Thyroid gland (tissue), 4 donors: ENCODE measurements around the gene ATP6V1G2. TPM values are rescaled to one million over a fixed set of nuclear protein-coding genes. Genes with fewer than 3 reads are reported as not detected.

Experiments
- DNase-seq, 2 donors: peaks; one replicate each; pipeline ENCODE4 v3.0.0-alpha.2; 2019
- H3K27ac ChIP-seq, 3 donors: fragments of 200-600 bp; sonication (generic); 1 replicate in 2 of 3; 2 replicates in 1 of 3; pipeline ENCODE4 v1.5.1; 2016 to 2019; ENCODE audit warnings: mild to moderate bottlenecking in 1 of 3, moderate library complexity in 1 of 3
- H3K27me3 ChIP-seq: fragments of 200-600 bp; sonication (generic); one replicate; pipeline ENCODE4 v1.5.1; 2019
- H3K36me3 ChIP-seq, 2 donors: fragments of 200-600 bp; sonication (generic); one replicate each; pipeline ENCODE4 v1.5.1; 2016 to 2019
- H3K4me1 ChIP-seq, 2 donors: fragments of 200-600 bp; sonication (generic); one replicate each; pipeline ENCODE4 v1.5.1; 2017 to 2019
- H3K4me3 ChIP-seq, 3 donors: fragments of 200-600 bp; sonication (generic); replicated peaks in 1 of 3; 1 replicate in 2 of 3; 2 replicates in 1 of 3; pipeline ENCODE4 v1.5.1; 2016; ENCODE audit warnings: mild to moderate bottlenecking in 1 of 3
- H3K9me3 ChIP-seq: fragments of 200-600 bp; sonication (generic); one replicate; pipeline ENCODE4 v1.5.1; 2017
- POLR2A ChIP-seq, 2 donors: fragments of 450-650 bp; IDR thresholded peaks; one replicate each; pipeline ENCODE4 v1.6.1; 2017; ENCODE audit warnings: antibody characterized with exemption in 2 of 2, mild to moderate bottlenecking in 2 of 2, moderate library complexity in 1 of 2
- WGBS, 2 donors: methylation state at CpG; one replicate each; pipeline ENCODE4 v1.1.5; 2017; 5-methylcytosine and 5-hydroxymethylcytosine counted together
- intact Hi-C: fragments of 100-400 bp; cut with DNase I; formaldehyde crosslinking; loops from one replicate; pipeline ENCODE4 v1.15.1; 2023
- total RNA-seq, 4 donors: library from RNA; depleted of rRNA; stranded (reverse); fragments of >200 nt; gene quantifications; one replicate each; pipeline ENCODE4 v1.2.3, GENCODE V29; 2016
- TF ChIP-seq, protein P1 (sequence below), 6 experiments: fragments of 200-600 bp in 3 of 6; fragments of 450-650 bp in 3 of 6; sonication (generic) in 3 of 6; IDR thresholded peaks; one replicate each; pipeline ENCODE4 v1.5.1; 2016 to 2019; ENCODE audit warnings: antibody characterized with exemption in 6 of 6, mild to moderate bottlenecking in 2 of 6, inconsistent platforms in 1 of 6, moderate library complexity in 1 of 6

ATP6V1G2 gene
- total RNA-seq, 4 donors from 2014 or later = 1.2 to 3.9 (median 2.6) TPM

GRCh38 chr6:31559958-31560696 is 13.7 kb upstream of the ATP6V1G2 start:
- Histone ChIP-seq H3K27me3 (no peaks in the 10 kb centered on the region), H3K36me3 (peaks cover 16 to 29% of the 10 kb centered on the region in 2 donors), H3K27ac (peak overlapping the region in 2 of 3 donors; percentile 22 to 47), H3K4me3 (no peak overlapping the region), H3K4me1 (peaks cover 0 to 28% of the 10 kb centered on the region in 2 donors), H3K9me3 (no peaks in the 10 kb centered on the region)
- TF ChIP-seq POLR2A (IDR thresholded peaks at IDR 0.05) = no peak
- TF ChIP-seq, protein P1, sequence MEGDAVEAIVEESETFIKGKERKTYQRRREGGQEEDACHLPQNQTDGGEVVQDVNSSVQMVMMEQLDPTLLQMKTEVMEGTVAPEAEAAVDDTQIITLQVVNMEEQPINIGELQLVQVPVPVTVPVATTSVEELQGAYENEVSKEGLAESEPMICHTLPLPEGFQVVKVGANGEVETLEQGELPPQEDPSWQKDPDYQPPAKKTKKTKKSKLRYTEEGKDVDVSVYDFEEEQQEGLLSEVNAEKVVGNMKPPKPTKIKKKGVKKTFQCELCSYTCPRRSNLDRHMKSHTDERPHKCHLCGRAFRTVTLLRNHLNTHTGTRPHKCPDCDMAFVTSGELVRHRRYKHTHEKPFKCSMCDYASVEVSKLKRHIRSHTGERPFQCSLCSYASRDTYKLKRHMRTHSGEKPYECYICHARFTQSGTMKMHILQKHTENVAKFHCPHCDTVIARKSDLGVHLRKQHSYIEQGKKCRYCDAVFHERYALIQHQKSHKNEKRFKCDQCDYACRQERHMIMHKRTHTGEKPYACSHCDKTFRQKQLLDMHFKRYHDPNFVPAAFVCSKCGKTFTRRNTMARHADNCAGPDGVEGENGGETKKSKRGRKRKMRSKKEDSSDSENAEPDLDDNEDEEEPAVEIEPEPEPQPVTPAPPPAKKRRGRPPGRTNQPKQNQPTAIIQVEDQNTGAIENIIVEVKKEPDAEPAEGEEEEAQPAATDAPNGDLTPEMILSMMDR (IDR thresholded peaks at IDR 0.05) = no peak
- intact Hi-C loops = no loop called here
- DNase-seq = peak; percentile 35 to 38
- 61 to 73% methylated on average over 7 of the region's 7 CpGs for WGBS, 2 donors

DNA sequence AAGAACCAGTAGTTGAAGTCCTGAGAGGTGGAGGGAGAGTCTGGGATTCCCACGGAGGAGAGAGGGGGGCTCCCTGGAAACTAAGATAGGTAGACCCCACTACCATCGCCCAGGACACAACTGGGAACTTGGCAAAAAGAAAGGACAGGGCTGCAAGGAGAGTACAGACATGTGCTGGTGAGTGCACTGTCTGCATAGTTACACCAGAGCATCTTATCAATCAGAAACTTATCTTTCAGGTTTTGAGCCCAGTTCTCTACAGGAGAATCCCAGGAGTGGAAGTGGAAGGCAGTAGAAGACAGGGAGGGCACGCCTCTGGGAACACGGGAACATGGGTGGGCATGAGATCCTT is 13.2 kb upstream of the ATP6V1G2 start:
- DNase-seq = no peak
- intact Hi-C loops = no loop called here
- Histone ChIP-seq H3K9me3 (no peaks in the 10 kb centered on the region), H3K36me3 (peaks cover 16 to 32% of the 10 kb centered on the region in 2 donors), H3K4me1 (peaks cover 0 to 28% of the 10 kb centered on the region in 2 donors), H3K27me3 (no peaks in the 10 kb centered on the region), H3K27ac (peak overlapping the region in 2 of 3 donors; percentile 22 to 47), H3K4me3 (no peak overlapping the region)
- TF ChIP-seq POLR2A (IDR thresholded peaks at IDR 0.05) = no peak
- TF ChIP-seq, protein P1 (IDR thresholded peaks at IDR 0.05) = no peak
- WGBS, 2 donors = 72 to 77% methylated on average over 4 of the region's 4 CpGs

DNA sequence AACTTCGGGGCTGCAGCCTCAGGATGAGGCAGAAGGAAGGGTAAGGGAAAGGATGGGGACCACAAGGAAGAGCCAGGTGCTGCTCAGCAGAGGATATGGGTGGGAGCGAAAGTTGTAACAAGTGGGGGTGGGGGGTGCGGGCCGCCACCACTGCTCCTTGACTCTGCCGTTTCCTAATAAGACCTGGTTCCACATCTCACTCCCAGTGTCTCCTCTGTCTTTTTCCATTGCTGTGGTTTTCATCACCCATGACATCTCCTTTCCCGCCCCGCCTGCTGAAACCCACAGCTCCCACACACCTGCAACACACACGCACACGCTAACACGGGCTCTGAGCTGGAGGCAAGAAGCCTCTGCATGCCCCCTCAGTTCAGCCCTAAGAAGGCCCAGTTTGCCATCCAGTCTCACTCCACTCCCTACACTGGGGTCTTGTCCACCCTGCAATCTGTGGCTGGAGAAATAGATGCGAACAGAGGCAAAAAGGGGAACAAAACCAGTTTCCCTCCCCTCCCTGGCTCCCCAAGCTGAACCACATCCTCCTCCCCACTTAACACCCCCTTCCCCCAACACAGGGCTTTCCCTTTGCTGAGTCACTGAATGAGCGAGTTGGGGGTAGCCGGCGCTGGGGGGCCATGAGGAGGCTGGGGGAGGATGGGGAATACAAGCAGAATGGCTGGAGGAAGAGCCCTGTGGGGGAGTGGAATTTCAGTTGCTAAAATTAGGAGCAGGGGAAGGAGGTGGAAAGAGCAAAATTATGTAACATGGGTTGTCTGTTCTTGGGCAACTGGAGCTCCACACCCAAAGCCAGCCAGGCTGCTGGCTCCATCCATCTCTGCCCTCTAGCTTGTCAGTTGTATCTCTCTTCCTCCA is 12.5 kb upstream of the ATP6V1G2 start:
- no peaks in the 10 kb centered on the region for H3K27me3 ChIP-seq
- WGBS, 2 donors = 87 to 89% methylated on average over 14 of the region's 14 CpGs
- no peak overlapping the region for H3K4me3 ChIP-seq
- peaks cover 16 to 39% of the 10 kb centered on the region in 2 donors for H3K36me3 ChIP-seq
- intact Hi-C loops = no loop called here
- no peak for DNase-seq
- H3K27ac ChIP-seq = peak overlapping the region in 1 of 3 donors; percentile 47
- TF ChIP-seq POLR2A (IDR thresholded peaks at IDR 0.05) = no peak
- TF ChIP-seq, protein P1 (IDR thresholded peaks at IDR 0.05) = no peak
- H3K9me3 ChIP-seq = no peaks in the 10 kb centered on the region
- H3K4me1 ChIP-seq = peaks cover 0 to 28% of the 10 kb centered on the region in 2 donors

DNA sequence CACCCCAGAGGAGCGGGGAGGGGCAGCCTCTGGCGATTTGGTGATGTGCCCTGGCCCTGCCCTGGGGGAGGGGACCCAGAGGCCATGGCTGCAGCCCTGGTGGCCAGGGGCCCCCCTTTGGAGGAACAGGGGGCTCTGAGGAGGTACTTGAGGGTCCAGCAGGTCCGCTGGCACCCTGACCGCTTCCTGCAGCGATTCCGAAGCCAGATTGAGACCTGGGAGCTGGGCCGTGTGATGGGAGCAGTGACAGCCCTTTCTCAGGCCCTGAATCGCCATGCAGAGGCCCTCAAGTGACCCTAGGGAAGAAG is 11.9 kb upstream of the ATP6V1G2 start:
- peaks cover 0 to 28% of the 10 kb centered on the region in 2 donors for H3K4me1 ChIP-seq
- no peaks in the 10 kb centered on the region for H3K9me3 ChIP-seq
- H3K36me3 ChIP-seq = peaks cover 16 to 42% of the 10 kb centered on the region in 2 donors
- WGBS, 2 donors = 88 to 93% methylated on average over 5 of the region's 8 CpGs
- intact Hi-C loops = no loop called here
- no peak overlapping the region for H3K27ac ChIP-seq
- TF ChIP-seq, protein P1 (IDR thresholded peaks at IDR 0.05) = no peak
- H3K27me3 ChIP-seq = no peaks in the 10 kb centered on the region
- DNase-seq = no peak
- H3K4me3 ChIP-seq = no peak overlapping the region
